ENCODE results near the gene LTB4R.

DNA sequence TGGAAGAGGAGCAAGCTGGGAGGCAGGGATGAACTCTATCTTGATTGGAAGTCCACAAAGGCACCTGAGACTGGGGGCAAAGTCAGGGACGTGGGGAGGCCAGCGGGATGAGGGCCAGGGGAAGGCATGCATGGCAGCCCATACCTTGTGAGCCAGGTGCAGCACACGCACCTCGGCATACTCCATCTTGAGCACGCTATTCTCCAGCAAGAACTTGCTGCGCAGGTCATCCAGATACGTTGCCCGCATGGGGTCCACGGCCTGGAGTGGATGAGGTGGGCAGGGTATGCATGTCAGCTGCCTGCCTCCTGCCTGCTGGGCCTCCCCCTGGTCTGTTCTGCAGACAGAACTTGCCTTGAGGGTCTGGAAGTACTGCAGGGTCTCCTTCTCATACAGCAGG, 43.8 kb upstream of the LTB4R start:
- TF ChIP-seq POU2F2 (IDR thresholded peaks at IDR 0.05; ENCODE audit: low read depth, low read length) (no peak), POLR2AphosphoS5 (IDR thresholded peaks at IDR 0.05; ENCODE audit: low read depth, low read length) (no peak), SPI1 (IDR thresholded peaks at IDR 0.05; ENCODE audit: low read depth, low read length) (no peak)
